Gastrocnemius medialis (tissue), 4 donors: ENCODE results near the gene ARPIN.

Experiments
- CTCF ChIP-seq, 5 experiments: fragments of 450-650 bp in 3 of 5; fragments of 200-600 bp in 2 of 5; sonication (generic) in 2 of 5; IDR thresholded peaks in 4 of 5; conservative IDR thresholded peaks in 1 of 5; 1 replicate in 4 of 5; 2 replicates in 1 of 5; pipeline ENCODE4 v1.5.1; 2016 to 2019; ENCODE audit warnings: antibody characterized with exemption in 5 of 5, mild to moderate bottlenecking in 3 of 5, moderate library complexity in 3 of 5
- POLR2A ChIP-seq, 2 donors: fragments of 450-650 bp; IDR thresholded peaks; one replicate each; pipeline ENCODE4 v1.6.1; 2017; ENCODE audit warnings: antibody characterized with exemption in 2 of 2, mild to moderate bottlenecking in 2 of 2, moderate library complexity in 2 of 2

- TF ChIP-seq CTCF (IDR thresholded peaks at IDR 0.05 in 4 of 5, conservative IDR thresholded peaks at IDR 0.05 in 1 of 5) (no peak), POLR2A (IDR thresholded peaks at IDR 0.05) (no peak)
Measured at GRCh38 chr15:89857673-89858072, 55.1 kb downstream of the ARPIN start.
